Chondrocyte (in vitro differentiated cells): ENCODE data around the gene TMC2. TPM values are rescaled to one million over a fixed set of nuclear protein-coding genes. Genes with fewer than 3 reads are reported as not detected.

Experiments used
- DNase-seq: peaks from one replicate; pipeline ENCODE4 v3.0.0; 2021; ENCODE audit warnings: mixed read lengths, low spot score
- H3K27ac Mint-ChIP-seq: one replicate; pipeline ENCODE4 v1.8.0; 2021; ENCODE audit warnings: mild to moderate bottlenecking, moderate library complexity, mixed read lengths; ENCODE audit not compliant: unreplicated experiment
- H3K27me3 Mint-ChIP-seq: 2 replicates; pipeline ENCODE4 v1.8.0; 2021; ENCODE audit warnings: low read depth, mixed read lengths
- H3K36me3 Mint-ChIP-seq: 2 replicates; pipeline ENCODE4 v1.8.0; 2021; ENCODE audit warnings: low read depth, mixed read lengths
- H3K4me1 Mint-ChIP-seq: 2 replicates; pipeline ENCODE4 v1.8.0; 2021; ENCODE audit warnings: low read depth, mild to moderate bottlenecking, mixed read lengths
- H3K4me3 Mint-ChIP-seq: one replicate; pipeline ENCODE4 v1.8.0; 2021; ENCODE audit warnings: mild to moderate bottlenecking, moderate library complexity, mixed read lengths; ENCODE audit not compliant: unreplicated experiment
- H3K9me3 Mint-ChIP-seq: 2 replicates; pipeline ENCODE4 v1.8.0; 2021; ENCODE audit warnings: low read depth, mixed read lengths
- total RNA-seq: library from RNA; stranded (reverse); gene quantifications from 3 replicates; pipeline ENCODE4 v1.2.1, GENCODE V29; 2021
- TF ChIP-seq, protein P1 (sequence below): fragments of 200-600 bp; sonication (generic); IDR thresholded peaks from 2 replicates; pipeline ENCODE4 v1.5.0; 2021; ENCODE audit warnings: antibody characterized with exemption, mild to moderate bottlenecking, moderate library complexity

The TMC2 gene
- total RNA-seq, 1 donor from 2014 or later = not detected

DNA sequence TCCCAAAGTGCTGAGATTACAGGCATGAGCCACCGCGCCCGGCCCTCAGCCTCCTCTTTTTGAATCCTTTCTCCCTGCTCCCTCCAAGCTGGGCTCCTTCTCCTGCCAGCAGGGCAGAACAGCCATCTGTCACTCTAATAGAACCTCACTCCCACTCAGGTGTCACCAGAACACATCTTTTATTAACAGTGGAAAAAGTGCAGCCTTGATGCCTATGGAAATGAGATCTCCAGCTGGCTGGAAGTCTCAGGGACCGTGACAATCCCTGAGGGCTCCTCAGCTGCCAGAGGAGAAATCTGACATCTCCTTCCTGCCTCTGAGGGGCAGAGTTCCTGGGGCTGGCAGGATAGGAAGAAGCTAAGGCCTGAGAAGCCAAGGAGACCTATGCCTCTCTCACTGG is 28.0 kb downstream of the TMC2 start:
- no peak overlapping the region for H3K27ac Mint-ChIP-seq
- H3K27me3 Mint-ChIP-seq = peaks cover 61% of the 10 kb centered on the region
- H3K4me3 Mint-ChIP-seq = no peak overlapping the region
- H3K4me1 Mint-ChIP-seq = no peaks in the 10 kb centered on the region
- no peaks in the 10 kb centered on the region for H3K9me3 Mint-ChIP-seq
- TF ChIP-seq, protein P1, sequence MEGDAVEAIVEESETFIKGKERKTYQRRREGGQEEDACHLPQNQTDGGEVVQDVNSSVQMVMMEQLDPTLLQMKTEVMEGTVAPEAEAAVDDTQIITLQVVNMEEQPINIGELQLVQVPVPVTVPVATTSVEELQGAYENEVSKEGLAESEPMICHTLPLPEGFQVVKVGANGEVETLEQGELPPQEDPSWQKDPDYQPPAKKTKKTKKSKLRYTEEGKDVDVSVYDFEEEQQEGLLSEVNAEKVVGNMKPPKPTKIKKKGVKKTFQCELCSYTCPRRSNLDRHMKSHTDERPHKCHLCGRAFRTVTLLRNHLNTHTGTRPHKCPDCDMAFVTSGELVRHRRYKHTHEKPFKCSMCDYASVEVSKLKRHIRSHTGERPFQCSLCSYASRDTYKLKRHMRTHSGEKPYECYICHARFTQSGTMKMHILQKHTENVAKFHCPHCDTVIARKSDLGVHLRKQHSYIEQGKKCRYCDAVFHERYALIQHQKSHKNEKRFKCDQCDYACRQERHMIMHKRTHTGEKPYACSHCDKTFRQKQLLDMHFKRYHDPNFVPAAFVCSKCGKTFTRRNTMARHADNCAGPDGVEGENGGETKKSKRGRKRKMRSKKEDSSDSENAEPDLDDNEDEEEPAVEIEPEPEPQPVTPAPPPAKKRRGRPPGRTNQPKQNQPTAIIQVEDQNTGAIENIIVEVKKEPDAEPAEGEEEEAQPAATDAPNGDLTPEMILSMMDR = no peak
- H3K36me3 Mint-ChIP-seq = peaks cover 1% of the 10 kb centered on the region
- DNase-seq = no peak

DNA sequence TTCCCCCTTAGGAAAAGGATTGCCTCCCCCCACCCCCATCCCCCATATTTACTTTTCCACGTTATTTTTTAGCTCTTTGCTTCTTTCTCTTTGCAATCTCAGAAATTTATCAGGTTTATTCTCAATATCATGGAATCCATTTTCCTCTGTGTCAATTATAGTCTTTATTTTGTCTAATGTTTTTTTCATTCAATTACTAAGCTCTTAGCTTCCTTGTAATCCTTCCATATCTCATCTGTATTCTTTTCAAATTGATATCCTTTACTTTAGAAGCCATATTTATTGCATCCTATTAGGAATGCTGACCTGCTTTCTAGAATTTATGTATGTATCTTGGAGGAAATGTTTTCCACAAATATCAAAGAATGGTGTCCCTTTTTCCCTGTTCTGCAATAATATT is 39.3 kb downstream of the TMC2 start:
- H3K27me3 Mint-ChIP-seq = peaks cover 48% of the 10 kb centered on the region
- H3K36me3 Mint-ChIP-seq = no peaks in the 10 kb centered on the region
- no peak overlapping the region for H3K27ac Mint-ChIP-seq
- H3K4me1 Mint-ChIP-seq = no peaks in the 10 kb centered on the region
- TF ChIP-seq, protein P1 = no peak
- DNase-seq = no peak
- no peak overlapping the region for H3K4me3 Mint-ChIP-seq
- no peaks in the 10 kb centered on the region for H3K9me3 Mint-ChIP-seq

DNA sequence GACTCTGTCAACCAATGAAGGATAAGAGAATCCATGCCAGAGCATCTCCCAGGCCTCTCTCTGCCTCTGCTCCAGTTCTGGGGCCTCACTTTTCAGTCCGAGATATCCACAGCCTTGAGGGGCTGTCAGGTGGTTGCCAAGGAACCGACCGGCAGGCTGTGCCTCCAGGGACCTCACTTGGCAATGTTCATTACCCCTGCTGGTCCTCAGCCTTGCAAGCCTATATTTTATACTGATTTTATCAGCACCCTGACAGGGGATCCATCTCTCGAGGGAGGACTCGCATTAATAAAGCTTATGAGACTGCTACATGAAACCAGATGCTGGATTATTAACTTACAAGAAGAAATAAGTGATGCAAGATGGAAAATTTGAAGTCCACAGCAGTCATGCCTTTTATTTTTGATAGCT is 39.9 kb downstream of the TMC2 start:
- H3K4me3 Mint-ChIP-seq = no peak overlapping the region
- DNase-seq = no peak
- peaks cover 46% of the 10 kb centered on the region for H3K27me3 Mint-ChIP-seq
- TF ChIP-seq, protein P1 = no peak
- no peak overlapping the region for H3K27ac Mint-ChIP-seq
- no peaks in the 10 kb centered on the region for H3K36me3 Mint-ChIP-seq
- H3K4me1 Mint-ChIP-seq = no peaks in the 10 kb centered on the region
- no peaks in the 10 kb centered on the region for H3K9me3 Mint-ChIP-seq

DNA sequence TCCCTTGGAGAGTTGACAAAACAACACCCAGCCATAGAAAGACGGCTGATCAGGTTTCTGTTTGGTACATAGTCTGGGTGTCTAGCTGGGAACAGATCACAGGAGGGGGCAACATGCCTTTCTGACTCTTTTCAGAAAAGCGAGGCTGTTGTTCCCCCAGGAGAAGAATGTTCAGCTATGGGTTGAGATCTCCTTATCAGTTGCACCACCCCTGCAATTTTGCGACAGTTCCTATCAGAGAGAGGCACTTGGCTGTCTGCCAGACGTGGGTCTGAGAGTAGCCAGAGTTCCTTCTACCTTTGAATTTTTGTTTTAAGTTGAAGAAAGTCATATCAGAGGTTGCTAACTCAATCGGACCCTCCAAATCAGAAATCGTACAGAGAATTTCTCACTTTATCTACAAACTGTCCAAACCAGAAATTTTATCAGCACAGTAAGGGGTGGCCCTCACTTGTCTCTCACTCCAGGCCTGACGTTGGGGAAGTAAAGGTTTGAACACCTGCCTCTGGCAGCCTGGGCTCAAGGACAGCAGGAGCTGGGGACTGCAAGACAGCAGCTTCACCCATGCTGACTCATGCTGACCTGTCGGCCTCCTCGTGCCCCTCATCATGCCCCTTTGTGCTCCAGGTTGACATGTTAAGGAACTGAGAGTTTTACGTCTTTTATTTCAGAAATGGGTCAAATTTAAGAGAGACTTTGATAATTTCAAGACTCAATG is 42.3 kb downstream of the TMC2 start:
- Mint-ChIP-seq H3K27ac (no peak overlapping the region), H3K4me3 (no peak overlapping the region), H3K27me3 (peaks cover 41% of the 10 kb centered on the region), H3K9me3 (no peaks in the 10 kb centered on the region), H3K4me1 (no peaks in the 10 kb centered on the region), H3K36me3 (no peaks in the 10 kb centered on the region)
- TF ChIP-seq, protein P1 = no peak
- no peak for DNase-seq

DNA sequence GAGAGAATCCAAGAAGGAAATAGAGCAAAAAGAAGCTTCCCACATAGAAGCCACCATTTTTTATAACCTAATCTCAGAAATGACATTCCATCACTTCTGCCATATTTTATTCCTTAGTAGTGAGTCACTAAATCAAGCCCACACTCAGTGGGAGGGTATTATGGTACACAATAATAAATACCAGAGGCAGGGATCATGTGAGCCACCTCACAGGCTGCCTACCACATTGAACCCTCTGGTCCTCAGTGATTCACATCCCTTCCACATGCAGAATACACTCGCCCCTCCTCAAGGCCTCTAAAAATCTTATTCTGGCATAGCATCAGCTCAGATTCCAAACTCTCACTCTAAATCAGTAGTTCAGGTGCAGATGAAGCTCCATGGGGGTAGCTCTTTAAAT is 49.4 kb downstream of the TMC2 start:
- TF ChIP-seq, protein P1 = no peak
- Mint-ChIP-seq H3K27me3 (peaks cover 9% of the 10 kb centered on the region), H3K9me3 (no peaks in the 10 kb centered on the region), H3K36me3 (no peaks in the 10 kb centered on the region), H3K4me3 (no peak overlapping the region), H3K4me1 (peaks cover 4% of the 10 kb centered on the region), H3K27ac (no peak overlapping the region)
- DNase-seq = no peak
